GM21786 (cell line): ENCODE results near the gene EVPL.

Experiments used
- ATAC-seq: cut with Tn5 transposase; IDR thresholded peaks from one replicate; pipeline ENCODE4 v1.9.1; 2021; ENCODE audit not compliant: unreplicated experiment

EVPL gene

DNA sequence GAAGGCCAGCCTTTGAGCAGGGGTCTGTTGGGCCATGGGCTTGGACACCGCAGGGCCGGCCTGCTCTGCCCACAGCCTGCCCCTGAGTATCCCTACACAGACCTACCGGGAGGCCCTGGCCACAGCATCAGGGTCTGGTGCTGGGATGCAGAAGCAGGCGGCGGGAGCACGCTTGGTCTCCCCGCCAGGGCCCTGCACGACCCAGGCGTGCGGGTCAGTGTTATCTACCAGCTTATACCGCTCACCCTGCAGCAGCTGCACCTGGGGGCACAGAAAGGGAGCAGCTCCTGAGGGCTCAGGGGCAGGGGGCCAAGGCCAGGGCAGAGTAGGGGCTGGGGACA is 8.8 kb downstream of the EVPL start:
- no peak for ATAC-seq

DNA sequence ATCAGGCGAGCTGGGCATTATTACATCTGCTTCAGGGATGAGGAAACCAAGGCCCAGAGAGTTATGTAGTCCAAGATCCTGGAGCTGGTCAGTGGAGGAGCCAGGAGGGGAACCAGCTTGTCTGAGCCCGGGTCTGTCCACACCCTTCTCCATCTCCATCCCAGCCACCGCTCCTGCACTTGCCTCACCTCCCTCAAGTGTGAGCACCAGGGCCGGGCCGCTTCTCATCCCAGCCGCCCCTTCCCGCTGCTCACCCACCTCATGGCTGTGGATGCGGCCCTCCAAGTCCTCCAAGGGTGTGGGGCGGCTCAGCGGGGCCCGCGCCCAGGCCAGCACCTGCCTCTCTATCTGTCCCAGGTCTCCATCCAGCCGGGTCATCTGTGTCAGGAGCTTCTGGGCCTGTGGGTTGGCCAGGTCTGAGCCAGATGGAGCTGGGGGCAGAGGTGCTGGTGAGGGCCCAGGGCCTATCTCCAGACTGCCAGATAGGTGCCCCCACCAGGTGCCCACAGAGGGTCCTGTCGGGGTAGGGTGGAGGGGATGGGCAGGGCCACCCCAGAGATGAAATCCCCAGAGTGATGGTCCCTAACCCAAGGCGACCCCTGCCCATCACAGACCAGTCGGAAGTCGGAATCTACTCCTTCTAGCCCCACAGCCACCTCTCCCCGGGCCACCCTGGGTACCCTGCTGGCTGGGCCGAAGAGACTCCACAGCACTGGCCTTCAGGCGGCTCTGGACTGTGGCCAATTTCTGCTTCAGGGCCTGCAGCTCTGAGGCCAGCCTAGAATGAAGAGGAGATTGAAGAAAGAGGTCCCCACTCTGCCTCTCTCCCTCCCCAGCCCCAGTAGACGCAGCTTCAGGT is 9.4 kb downstream of the EVPL start:
- ATAC-seq: no peak

DNA sequence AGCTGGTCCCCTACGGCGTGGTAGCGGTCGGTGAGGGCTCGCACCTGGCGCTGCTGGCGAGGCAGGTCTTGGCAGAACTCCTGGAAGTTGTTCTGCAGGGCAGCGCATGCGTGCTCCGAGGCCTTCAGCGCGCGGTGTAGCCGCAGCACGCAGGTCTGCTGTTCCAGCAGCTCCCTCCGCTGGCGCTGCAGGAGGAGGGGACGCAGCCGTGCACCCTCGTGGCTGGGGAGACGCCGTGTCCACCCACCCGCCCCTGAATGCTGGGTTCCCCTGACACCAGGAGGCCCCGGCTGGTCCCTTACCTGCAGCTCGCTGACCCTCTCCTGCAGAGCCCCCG is 12.2 kb downstream of the EVPL start:
- ATAC-seq: no peak

DNA sequence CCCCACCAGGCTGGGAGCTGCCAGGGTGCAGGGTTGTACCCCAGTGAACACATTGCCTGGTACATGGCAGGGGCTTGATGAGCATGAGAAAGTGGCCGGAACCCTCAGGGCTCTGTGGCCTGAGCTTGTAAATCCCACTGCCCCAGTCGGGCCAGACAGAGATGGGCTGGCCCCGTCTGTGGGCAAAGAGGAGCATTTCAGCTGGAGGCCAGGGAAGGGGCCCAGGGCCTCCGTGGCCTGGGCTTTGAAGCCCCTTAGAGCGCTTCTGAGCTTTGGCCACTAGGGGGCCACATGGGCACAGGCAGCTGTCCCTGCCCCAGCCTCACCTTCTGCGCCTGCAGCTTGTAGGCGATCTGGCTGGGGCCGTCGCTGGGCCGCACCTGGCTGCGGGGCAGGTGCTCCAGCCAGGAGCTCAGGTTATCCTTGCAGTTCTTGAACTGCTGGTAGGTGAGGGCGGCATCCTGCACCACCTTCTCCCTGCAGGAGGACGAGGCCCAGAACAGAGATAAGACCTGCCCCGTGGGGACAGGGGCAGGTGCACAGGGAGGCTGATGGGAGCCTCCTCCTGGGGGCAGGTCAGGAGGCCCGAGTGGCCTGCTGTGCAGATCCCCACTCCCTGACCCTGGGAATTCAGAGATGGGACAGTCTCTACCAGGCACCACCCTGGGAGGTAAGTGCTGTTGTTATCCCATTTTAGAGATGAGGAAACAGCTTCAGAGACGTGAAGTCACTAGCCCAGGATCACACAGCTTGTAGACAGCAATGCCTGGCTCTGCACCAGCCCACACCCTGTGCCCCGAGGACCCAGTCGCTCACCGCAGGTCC is 12.8 kb downstream of the EVPL start:
- ATAC-seq: no peak

DNA sequence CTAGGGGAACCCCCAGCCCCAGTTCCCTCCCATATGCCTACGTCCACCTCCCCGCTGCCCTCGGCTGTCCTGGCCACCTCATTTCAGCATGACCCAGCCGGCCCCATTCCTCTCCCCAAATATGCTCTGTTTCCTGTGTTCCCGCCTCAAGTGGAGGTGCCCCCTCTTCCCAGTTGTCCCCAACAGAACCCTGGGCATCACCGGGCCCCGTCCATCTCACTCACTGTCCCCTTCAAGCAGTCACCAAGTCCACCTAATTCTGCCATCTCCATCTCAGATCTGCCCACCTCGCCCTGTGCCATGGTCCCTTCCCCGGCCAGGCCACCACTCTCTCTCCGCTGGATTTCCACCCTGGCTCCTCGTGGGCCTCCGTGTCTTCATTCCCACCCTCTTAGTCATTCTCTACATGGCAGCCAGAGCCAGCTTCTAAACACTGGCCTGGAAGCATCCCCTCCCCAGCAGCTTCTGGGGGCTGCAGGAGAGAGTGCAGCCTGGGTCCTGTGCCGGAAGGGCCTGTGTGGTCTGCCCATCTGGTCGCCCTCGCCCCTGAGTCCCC is 13.7 kb downstream of the EVPL start:
- no peak for ATAC-seq

DNA sequence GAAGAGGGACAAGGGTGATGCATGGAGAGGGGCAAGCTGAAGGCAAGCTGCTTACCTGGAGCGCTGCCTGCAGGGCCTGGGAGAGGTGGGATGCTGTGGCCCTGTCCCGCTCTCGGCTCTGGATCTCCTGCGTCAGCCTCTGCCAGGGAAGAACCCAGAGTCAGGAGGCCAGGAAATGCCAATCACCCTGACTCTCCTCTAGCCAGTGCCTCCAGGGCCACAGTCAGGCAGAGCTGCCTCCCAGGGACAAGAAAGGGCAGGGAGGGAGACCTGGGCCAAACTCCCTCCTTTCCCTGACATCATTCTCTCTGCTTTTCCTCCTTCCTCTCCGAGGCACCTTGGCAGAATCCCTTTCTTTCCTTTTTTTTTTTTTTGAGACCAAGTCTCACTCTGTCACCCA is 15.2 kb downstream of the EVPL start:
- ATAC-seq: no peak

DNA sequence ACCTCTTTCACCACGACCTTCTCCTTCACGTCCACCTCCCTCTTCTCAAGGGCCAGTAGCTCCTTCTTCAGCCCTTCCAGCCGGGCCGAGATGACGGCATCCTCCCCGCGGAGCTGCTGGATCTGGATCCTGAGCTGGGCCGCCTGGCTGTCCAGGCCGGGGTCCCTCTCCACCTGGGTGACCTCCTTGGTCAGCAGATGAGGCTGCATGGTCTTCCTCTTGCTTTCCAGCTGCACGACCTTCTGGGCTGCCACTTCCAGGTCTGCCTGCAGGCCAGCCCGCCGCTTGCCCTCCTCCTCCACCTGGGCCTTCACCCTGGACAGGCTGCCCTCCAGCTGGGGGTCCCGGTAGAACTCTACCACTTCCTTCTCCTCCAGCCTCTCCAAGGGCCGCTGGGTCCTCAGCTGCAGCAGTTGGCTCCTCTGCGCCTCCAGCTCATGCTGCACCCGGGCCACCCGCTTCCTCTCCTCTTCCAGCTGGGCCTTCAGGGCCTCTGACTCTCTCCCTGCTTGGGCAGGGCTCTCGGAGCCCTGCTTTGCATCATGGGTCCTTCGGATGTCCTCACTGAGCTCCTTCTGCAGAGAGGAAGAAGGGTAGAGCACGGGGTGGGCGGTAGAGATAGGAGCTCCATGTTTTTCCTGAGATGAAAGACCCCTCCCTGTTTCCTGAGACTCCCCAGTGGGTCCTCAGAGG is 17.0 kb downstream of the EVPL start:
- no peak for ATAC-seq

DNA sequence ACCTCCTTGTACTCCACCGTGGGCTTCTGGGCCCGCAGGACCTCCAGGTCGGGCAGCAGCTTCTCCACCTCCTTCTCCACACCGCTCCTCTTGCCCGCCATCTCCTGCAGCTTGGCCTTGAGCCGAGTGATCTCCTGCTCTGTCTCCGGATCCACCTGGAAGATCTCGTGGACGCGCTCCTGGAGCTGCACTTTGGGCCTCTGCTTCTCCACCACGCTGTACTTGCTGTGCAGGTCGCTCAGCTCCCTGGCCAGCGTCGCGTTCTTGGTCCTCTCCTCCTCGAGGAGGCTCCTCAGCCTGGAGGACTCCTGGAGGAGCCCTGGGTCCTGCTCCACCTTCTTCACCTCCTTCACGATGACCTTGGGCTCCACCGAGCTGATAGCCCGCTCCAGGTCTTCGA is 17.7 kb downstream of the EVPL start:
- no peak for ATAC-seq

DNA sequence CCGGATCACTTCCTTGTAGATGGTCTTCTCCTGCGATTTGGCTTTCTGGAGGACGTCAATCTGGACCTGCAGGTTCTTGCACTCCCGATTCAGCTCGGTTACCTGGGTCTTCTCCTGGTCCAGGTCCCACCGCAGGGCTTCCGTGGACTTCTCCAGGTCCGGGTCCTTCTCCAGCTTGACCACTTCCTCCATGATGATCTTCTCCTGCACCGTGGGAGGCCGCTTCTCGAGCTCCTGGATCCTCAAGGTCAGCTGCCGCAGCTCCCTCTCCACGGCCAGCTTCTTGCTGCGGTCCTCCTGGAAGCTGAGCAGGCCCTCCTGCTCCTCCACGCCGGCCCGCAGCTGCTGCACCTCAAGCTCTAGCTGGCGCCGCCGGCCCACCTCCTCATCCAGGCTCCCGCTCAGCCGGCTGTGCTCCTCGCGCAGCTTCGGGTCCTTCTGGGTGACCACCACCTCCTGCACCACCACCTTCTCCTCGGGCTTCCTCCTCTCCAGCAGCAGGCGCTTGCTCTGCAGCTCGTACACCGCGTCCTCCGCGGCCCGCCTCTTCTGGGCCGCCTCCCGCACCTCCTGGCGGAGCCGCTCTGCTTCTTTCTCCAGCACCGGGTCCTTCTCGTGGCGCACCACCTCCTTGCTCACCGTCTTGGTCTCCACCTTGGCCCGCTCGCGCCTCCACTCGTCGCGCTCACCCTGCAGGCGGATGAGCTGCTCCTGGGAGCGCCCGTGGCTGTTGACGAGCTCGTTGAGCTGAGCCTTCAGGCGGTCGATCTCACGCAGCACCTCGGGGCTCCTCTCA is 18.3 kb downstream of the EVPL start:
- no peak for ATAC-seq

DNA sequence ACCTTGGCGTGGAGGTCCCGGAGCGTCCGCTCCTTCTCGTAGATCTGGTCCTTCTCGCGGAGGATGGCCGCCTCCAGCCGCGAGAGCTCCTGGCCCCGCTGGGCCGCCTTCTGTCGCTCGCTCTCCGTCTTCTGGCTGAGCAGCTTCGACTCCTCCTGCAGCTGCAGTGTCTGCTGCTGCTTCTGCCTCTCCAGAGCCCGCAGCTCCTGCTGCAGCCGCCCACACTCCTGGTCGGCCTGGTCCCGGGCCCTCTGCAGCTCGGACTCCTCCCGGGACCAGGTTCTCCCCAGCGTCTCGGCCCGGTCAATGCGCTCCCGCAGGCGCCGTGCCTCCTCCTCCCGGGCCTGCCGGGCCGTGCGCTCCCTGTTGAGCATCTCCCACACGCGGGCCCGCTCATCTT is 18.9 kb downstream of the EVPL start:
- no peak for ATAC-seq

DNA sequence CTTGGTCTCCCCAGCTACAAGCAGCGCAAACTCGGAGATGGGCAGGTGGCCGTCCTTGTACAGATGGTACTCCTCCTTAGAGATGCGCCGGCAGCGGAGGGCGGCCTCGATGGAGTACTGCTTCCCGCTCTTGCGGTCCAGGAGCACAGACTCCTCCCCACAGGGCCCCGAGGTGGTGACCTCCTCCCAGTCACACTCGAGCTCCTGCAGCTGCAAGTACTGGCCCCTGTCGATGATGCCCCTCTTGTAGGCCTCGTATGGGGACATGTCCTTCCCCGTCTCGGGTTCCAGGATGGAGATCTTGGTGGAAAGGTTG is 19.3 kb downstream of the EVPL start:
- no peak for ATAC-seq

DNA sequence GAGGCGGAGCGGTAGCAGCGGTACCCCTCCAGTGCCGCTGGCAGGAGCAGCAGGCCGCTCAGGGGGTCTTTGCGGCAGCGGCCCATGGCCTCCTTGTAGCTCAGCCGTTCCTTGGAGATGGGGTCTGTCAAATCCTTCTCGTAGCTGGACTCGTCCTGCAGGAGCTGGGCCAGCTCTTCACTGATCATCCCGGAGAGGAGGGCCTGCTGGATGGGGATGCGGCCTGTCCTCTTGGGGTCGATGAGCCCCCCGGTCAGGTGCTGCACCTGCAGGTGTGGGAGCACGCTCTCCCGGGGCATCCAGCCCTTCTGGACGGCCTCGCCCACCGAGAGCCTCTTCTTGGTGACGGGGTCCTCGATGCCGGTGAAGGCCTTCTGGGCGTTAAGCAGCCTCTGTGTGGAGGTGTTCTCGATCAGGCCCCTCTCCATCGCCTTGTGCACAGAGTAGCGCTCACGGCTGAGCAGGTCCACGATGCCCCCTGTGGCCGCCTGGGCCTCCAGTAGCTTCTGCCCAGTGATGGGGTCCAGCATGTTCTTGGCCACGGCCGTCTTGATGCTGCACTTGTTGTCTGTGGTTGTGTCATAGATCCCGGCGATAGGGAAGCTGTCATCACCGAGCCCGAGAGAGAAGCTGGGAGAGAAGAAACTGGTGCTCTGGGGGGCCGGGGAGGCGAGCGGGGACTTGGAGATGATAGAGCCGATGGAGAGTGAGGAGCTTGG is 19.8 kb downstream of the EVPL start:
- no peak for ATAC-seq

DNA sequence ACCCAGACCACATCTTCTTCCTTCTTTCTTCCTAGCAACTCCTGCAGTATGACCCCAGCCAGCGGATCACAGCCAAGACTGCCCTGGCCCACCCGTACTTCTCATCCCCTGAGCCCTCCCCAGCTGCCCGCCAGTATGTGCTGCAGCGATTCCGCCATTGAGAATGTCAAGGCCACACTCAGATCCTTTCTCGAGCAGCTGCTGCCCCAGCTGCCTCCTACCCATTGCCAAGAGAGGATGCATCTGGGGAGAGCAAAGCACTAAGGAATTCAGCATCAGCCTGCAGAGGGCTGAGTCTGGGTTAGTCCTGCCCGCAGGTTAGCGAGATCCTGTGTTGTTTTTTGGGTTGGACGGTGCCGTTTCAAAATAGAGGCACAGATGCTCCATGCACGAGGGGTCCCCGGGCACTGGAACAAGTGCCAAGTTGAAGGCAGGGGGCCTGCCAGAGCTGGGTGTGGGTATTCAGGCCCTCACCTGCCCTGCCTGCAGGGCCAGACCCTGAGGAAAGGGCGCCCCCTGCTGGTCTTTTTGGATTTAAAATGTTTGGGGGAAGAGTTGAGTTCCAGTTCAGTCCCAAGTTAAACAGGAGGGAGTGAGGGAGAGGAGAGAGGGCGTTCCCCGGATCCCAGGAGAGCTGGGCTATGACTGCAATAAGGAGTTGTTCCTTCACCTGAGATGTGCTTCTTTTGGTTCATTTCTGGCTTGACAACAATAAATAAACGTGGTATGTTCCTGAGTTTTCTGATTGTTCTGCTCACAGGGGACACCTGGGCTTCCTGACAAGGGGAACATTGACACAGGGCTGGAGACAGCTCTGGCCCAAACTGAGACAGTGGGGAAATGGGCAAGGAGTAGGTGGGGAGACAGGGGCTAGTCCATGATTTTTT is 21.6 kb downstream of the EVPL start:
- no peak for ATAC-seq

DNA sequence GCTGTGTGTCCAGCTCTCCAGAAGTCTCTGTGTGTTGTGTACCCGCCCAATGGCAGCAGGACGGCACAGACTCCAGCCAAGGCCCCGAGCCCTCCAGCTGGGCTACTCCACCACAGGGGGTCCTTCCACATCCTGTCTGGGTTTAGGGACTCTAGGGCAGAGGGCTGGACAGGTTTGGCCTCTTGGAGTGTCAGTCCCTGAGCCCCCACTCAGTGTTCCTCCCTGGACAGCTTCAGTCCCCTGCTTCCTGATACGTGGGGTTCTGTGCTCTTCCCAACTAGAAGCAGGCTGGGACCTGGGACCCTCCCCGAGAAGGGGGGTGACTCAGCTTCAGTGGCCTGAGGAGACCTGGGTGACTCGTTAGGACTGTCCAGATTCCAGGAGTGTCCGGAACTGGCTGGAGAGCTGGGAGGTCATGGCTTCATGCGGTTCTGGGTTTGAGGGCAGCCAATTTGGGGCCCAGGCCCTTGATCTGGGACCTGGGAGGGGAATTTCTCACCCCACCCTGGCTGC is 22.3 kb downstream of the EVPL start:
- ATAC-seq: no peak

DNA sequence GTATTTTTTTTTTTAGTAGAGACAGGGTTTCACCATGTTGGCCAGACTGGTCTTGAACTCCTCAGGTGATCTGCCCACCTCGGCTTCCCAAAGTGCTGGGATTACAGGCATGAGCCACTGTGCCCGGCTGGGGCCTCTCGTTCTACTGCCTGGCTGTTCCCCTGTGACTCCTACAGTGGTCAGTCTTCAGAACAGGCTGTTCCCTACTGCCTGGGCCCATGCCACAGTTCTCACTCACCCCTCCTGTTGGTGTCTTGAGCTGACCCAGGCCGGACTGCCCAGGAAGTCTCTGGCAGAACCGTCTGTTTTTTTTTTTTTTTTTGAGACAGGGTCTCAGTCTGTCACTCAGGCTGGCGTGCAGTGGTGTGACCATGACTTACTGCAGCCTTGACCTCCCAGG is 23.2 kb downstream of the EVPL start:
- ATAC-seq: no peak

DNA sequence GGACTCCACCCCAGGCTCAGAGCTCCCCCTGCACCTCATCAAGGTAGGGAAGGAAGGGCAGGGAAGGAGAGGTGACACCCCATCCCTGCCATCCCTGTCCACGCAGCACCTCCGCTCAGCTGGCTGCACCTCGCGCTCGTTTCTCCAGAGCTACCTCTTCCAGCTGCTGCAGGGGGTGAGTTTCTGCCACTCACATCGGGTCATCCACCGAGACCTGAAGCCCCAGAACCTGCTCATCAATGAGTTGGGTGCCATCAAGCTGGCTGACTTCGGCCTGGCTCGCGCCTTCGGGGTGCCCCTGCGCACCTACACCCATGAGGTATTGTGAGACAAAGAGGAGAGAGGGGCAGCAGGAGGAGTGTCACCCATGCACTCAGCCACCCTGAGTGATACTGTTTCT is 25.0 kb downstream of the EVPL start:
- ATAC-seq: no peak

DNA sequence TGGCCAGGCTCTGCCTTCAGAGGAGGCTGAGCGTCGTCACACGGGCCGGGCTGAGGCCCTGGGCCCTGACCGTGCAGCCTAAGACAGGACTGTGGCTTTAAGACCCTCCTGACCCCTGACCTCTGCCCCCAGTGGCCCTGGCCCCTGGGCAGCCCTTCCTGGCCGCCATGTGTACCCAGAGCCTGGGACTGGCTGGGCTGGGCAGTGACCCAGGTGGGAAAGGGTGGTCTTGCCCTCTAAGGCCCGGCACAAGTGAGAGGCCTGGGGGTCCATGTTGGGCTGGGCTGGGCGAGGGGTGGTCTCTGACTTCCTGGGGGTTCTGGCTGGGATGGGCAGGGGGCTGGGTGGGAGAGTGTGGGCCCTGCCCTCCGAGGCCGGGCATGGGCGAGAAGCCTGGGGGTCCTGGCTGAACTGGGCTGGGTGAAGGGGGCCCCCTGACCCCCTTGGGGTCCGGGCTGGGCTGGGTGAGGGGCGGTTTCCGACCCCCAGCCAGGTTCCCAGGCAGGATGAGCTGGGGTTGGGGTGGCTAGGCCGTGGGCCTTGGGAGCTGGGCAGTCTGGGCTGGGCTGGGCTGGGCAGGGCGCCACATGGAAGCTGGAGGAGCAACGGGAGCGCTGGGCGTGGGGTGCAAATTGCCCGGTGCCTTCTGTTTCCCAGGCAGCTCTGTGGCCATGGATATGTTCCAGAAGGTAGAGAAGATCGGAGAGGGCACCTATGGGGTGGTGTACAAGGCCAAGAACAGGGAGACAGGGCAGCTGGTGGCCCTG is 26.2 kb downstream of the EVPL start, which contains the start of gene CDK3:
Gene CDK3, plus strand, starts transcription at position 101 of the 767 bp plus-strand sequence. Its CDS starts 571 bp downstream, at position 672.
- ATAC-seq: no peak

DNA sequence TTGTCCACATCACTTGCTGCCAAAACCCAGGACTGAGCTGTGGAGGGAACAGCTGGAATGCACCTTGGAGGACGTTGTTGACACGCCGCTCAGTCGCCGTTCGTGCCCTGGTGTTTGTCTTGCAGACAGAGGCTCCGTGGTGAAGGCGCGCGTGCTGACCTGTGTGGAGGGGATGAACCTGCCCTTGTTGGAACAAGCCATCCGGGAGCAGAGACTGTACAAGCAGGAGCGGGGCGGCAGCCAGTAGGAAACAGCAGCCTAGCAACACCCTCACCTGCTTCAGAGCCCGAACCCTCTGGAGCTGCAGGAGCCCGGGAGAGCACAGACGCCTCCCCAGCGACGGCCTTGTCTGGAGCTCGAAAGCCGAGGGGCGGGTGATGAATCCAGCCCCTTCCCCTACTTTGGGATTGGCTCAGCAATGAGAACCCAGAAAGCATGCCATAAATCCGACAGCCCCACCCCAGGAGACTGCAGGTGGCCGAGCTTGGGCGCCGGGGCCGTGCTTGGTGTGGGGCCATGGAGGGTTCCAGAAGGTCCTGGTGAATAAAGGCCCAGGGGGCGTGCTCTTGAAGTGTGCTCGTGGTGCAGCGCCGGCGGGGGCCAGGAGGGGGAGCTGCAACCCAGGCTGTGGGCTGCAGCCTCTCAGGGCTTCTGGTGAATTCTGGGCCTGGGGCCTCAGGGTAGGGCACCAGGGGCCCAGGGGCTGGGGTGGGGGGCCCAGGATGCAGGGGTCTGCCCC is 26.9 kb downstream of the EVPL start:
- no peak for ATAC-seq
